Retinal pigment epithelial cell (primary cell): ENCODE data around the gene CBY2.

ENCODE experiments used
- DNase-seq: peaks from one replicate; pipeline ENCODE4 v3.0.0-alpha.2; 2010; ENCODE audit warnings: low read depth
- H3K4me3 ChIP-seq: 2 replicates; pipeline ENCODE4 v1.5.1; 2011; ENCODE audit warnings: mild to moderate bottlenecking, low read length, control low read depth, moderate library complexity
- TF ChIP-seq, protein P1 (sequence below): conservative IDR thresholded peaks from 2 replicates; pipeline ENCODE4 v1.5.1; 2011; ENCODE audit warnings: low read depth, low read length, control low read depth, inconsistent platforms

Gene CBY2

DNA sequence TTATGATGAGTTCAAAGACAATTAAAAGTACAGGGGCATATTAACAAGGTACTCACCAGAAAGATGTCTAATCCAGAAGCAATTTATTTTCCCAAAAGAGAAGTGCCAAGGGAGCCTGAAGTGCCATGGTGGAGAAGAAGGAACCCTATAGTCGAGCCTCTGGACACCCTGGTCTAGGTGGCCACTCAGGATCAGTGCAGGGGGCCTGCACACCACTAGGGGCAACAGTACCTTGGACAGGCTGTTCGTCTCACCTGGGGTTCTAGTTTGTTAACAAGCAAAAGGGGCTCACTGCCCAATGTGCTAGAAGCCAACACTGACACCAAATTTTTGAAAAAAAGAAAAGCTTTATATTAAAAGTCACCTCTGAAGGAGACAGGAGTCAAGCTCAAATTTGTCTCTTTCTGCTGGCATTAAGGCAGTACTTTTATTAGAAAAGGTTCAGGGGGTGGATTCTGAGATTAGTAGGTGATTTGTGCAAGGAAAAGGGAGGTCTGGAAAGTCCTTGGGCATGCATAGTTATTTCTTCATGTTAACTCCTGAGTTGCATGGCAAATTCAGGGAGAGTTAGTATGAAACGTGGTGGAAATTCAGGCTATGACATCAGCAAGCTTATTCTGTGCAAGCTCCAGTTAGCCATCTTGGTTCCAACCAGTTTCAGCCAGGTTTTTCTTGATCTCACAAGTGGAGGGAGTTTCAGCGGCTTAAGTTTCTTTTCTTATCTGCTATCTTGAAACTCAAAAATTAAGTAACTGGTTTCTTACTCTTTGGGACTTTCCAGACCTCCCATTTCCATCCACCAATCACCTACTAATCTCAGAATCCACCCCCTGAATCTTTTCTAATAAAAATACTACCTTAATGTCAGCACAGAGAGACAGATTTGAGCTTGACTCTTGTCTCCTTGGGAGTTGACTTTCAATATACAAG is 884 bp upstream of the CBY2 start:
- TF ChIP-seq, protein P1, sequence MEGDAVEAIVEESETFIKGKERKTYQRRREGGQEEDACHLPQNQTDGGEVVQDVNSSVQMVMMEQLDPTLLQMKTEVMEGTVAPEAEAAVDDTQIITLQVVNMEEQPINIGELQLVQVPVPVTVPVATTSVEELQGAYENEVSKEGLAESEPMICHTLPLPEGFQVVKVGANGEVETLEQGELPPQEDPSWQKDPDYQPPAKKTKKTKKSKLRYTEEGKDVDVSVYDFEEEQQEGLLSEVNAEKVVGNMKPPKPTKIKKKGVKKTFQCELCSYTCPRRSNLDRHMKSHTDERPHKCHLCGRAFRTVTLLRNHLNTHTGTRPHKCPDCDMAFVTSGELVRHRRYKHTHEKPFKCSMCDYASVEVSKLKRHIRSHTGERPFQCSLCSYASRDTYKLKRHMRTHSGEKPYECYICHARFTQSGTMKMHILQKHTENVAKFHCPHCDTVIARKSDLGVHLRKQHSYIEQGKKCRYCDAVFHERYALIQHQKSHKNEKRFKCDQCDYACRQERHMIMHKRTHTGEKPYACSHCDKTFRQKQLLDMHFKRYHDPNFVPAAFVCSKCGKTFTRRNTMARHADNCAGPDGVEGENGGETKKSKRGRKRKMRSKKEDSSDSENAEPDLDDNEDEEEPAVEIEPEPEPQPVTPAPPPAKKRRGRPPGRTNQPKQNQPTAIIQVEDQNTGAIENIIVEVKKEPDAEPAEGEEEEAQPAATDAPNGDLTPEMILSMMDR = no peak
- no peak for DNase-seq
- H3K4me3 ChIP-seq = no peak overlapping the region

- TF ChIP-seq, protein P1 = no peak
- no peak overlapping the region for H3K4me3 ChIP-seq
- DNase-seq = no peak
Observed at GRCh38 chr13:45702869-45703391, 810 bp downstream of the CBY2 start.

- H3K4me3 ChIP-seq = no peak overlapping the region
- DNase-seq = no peak
- TF ChIP-seq, protein P1 = no peak
Observed at GRCh38 chr13:45704211-45704739, 2.2 kb downstream of the CBY2 start.

- no peak overlapping the region for H3K4me3 ChIP-seq
- DNase-seq = no peak
- TF ChIP-seq, protein P1 = no peak
Observed at GRCh38 chr13:45704854-45705695, 3.0 kb downstream of the CBY2 start.

GRCh38 chr13:45705918-45706317 is 3.8 kb downstream of the CBY2 start:
- no peak for DNase-seq

GRCh38 chr13:45707516-45708100 is 5.5 kb downstream of the CBY2 start:
- DNase-seq = no peak
- TF ChIP-seq, protein P1 = no peak
- H3K4me3 ChIP-seq = no peak overlapping the region

More at GRCh38 chr13:45705918-45706317, 3.8 kb downstream of the CBY2 start:
- no peak overlapping the region for H3K4me3 ChIP-seq
- TF ChIP-seq, protein P1 = no peak
